Middle frontal gyrus (tissue), 1 donor: ENCODE data around the gene AKTIP.
"Not testable (repeated sequence)": the region's sequence is repeated elsewhere in the genome, so short reads cannot be mapped to it uniquely, and the experiment has no call there.

Experiments used
- DNase-seq: peaks from one replicate; pipeline ENCODE4 v3.0.0-alpha.2; 2015; ENCODE audit warnings: low spot score; ENCODE audit errors: extremely low spot score

AKTIP gene

GRCh38 chr16:53502331-53503269, at the start of gene AKTIP:
TSS of gene AKTIP (minus strand) at chr16:53503209. CDS start at chr16:53500259, 2,950 bp downstream.
- no peak for DNase-seq

DNA sequence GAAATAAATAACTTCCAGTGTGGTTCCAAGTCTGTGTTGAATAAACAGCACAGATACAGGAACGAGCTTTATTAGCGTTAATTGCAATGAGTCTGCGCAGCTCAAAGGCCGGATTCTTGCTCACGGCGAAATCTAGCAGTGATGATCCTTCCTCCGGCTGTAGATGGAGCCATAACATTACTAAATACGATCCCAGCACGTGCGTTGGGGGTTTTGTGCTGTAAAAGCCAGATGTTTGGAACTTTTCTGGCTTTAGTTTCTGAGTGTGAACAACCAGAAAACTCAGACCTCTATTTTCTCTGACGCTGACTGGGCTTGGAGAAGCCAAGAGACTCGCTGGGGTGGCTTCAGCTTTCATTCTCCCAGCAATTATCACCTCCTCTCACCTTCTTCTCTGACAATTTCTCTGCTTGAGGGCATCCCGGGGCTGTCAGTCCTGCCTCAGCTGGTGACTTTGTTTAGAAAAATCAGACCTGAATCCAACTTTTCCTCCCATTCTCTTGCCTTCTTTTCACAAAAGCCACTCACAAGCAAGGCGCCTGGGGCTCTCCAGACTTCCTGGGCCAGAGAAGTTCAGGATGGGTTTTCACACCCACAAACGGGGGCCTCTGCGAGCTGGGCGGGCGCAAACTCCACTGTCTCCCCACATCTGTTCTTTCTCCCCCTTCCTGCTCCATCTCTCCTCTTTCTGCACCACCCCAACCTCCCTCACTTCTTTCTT, 47.1 kb upstream of the AKTIP start:
- peak; percentile 26 for DNase-seq

GRCh38 chr16:53546988-53547391, 44.0 kb upstream of the AKTIP start:
- DNase-seq = no peak

DNA sequence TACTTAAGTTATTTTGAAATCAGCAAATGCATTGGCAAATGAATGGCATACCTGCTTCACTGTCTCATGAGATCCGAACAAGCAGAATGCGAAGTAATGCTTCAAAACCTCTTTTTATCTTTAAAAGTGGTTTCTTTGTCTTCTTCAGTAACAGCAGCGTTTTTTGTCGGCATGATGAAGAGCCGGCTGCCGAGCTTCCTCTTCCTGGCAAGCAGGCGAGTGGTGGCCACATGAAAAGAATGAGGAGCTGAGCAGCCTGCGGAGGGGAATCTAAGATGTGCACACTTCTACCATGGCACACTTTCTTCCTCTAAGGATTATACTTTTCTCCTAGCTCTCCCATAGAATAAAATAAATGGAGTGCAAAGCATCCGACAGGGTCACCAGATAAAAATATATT, 42.4 kb upstream of the AKTIP start:
- no peak for DNase-seq

GRCh38 chr16:53542283-53542682, 39.3 kb upstream of the AKTIP start:
- DNase-seq = no peak

- no peak for DNase-seq
These were observed 38.3 kb upstream of the AKTIP start for GRCh38 chr16:53541326-53541725.

DNA sequence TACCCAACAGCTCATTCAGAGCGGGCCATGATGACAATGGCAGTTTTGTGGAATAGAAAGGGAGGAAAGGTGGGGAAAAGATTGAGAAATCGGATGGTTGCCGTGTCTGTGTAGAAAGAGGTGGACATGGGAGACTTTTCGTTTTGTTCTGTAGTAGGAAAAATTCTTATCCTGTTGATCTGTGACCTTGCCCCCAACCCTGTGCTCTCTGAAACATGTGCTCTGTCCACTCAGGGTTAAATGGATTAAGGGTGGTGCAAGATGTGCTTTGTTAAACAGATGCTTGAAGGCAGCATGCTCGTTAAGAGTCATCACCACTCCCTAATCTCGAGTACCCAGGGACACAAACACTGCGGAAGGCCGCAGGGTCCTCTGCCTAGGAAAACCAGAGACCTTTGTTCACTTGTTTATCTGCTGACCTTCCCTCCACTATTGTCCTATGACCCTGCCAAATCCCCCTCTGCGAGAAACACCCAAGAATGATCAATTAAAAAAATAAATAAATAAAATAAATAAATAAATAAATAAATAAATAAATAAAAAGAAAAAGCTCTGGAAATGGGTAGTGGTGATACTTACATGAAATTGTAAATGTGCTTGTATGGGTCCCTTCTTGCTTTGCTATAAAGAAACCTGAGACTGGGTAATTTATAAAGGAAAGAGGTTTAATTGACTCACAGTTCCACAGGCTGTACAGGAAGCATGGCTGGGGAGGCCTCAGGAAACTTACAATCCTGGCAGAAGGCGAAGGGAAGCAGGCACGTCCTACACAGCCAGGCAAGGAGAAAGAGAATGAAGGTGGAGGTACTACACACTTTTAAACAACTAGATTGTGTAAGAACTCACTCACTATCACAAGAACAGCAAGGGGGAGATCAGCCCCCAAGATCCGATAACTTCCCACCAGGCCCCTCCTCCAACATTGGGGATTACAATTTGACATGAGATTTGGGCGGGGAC, 37.0 kb upstream of the AKTIP start:
- not testable (repeated sequence) for DNase-seq

DNA sequence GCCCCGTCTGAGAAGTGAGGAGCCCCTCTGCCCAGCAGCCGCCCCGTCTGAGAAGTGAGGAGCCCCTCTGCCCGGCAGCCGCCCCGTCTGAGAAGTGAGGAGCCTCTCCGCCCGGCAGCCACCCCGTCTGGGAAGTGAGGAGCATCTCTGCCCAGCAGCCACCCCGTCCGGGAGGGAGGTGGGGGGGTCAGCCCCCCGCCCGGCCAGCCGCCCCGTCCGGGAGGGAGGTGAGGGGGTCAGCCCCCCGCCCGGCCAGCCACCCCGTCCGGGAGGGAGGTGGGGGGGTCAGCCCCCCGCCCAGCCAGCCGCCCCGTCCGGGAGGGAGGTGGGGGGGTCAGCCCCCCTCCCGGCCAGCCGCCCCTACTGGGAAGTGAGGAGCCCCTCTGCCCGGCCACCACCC, 36.3 kb upstream of the AKTIP start:
- DNase-seq = not testable (repeated sequence)

GRCh38 chr16:53537626-53538025, 34.6 kb upstream of the AKTIP start:
- no peak for DNase-seq

- DNase-seq = no peak
These were observed 31.2 kb upstream of the AKTIP start for GRCh38 chr16:53534206-53534605.

- no peak for DNase-seq
These were observed 27.7 kb upstream of the AKTIP start for GRCh38 chr16:53530741-53531140.

- no peak for DNase-seq
These were observed 27.0 kb upstream of the AKTIP start for GRCh38 chr16:53530046-53530445.

DNA sequence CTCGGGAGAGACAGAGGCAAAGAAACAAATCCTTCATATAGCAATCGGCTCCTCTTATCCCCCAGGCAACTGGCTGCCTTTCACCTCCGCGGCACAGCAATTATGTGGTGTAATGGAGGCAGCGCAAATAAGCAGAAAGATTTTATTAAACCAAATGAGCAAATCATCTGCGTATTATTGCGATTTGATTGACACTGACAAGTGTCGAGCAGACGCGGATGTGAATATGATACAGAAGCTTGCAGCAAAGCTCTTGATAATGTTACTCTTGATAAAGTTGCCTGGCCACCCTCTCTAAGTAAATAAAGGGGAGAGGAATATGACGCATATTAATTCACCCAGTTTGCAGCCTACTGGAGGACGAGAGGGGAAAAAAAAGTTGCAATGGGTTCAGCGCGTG, 26.5 kb upstream of the AKTIP start:
- DNase-seq = no peak

DNA sequence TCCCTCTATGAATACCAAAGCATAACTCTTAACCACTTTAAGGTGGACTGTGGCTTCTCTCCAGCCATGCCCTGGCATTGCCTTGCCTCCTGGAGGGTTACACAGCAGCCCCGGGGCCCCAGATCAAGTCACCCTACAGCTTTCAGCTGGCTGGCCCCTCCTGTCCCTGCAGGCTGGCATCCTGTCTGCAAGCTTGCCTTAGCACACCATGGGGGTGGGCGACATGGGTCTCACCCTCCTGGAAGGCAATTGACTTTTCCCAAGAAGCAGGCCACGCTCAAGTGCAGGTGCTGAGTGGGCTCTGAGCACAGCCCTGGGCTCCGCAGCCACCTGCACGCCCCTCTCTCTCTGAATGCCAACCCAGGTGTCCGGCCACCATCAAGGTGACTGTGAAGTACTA, 25.8 kb upstream of the AKTIP start:
- DNase-seq = no peak

GRCh38 chr16:53523971-53524548, 21.1 kb upstream of the AKTIP start:
- DNase-seq = no peak

- DNase-seq = no peak
These were observed 20.3 kb upstream of the AKTIP start for GRCh38 chr16:53523126-53523804.

GRCh38 chr16:53519417-53520091, 16.5 kb upstream of the AKTIP start:
- no peak for DNase-seq

- DNase-seq = no peak
These were observed 15.8 kb upstream of the AKTIP start for GRCh38 chr16:53518550-53519416.

GRCh38 chr16:53517851-53518250, 14.8 kb upstream of the AKTIP start:
- no peak for DNase-seq
